HG03460 (cell line): ENCODE measurements around the gene TSHB.
A peak's percentile ranks its signal among the peaks of the same experiment; 100 is the strongest.
"Not testable (repeated sequence)": the region's sequence is repeated elsewhere in the genome, so short reads cannot be mapped to it uniquely, and the experiment has no call there.

Source experiments
- ATAC-seq: cut with Tn5 transposase; IDR thresholded peaks from one replicate; pipeline ENCODE4 v1.9.1; 2021; ENCODE audit not compliant: unreplicated experiment

TSHB gene

DNA sequence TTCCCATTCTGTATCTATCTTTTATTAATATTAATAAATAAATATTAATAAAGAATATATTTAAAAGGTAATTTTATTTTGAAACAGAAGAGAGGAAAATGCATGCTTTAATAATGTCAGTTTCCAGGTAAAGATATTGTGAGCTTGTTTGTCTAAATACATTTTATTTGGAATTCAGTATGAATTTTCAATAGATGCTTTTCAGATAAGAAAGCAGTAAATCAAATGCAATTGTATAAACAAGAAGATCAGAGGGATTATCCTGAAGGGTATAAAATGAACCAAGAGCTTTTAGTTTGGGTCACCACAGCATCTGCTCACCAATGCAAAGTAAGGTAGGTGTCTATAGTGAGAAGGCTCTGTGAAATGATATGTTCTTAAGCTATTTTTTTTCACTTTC is at the start of gene TSHB:
Gene TSHB, plus strand, starts transcription at position 301 of the 400 bp plus-strand sequence. CDS start 3,537 bp downstream, outside the sequence.
- ATAC-seq, result no peak

DNA sequence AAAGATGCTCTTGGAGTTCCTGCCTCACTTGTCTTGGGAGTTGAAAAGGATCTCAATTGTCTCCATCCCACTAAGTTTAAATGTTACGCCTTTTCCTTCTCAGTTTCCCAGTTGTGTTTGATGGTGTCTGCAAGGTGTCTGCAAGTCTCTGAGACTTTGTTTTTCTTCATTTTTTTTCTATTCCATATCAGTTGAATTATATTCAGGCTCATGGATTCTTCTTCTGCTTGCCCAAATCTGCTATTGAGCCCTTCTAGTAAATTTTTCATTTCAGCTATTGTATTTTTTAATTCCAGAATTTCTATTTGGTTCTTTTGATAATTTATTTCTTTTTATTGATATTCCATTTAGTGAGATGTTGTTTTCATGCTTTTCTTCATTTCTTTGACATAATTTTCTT is 47.4 kb upstream of the TSHB start:
- no peak for ATAC-seq

DNA sequence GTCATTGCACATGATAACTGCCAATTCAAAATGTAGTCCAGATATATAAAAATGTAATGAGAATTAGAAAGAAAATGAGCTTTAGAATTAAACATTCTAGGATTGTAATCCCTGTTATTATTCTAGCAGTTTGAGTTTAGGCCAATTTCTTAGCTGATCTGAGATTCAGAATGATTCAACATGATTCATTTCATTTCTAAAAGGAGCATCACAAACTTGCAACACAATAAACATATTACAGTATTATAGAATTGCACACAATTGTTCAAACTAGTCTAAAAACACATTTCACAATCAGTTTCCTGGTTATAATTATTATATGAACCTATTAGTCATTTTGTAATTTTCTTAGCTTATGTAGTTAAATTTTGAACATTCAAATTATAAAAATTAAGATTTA is 43.3 kb upstream of the TSHB start:
- ATAC-seq, result no peak

DNA sequence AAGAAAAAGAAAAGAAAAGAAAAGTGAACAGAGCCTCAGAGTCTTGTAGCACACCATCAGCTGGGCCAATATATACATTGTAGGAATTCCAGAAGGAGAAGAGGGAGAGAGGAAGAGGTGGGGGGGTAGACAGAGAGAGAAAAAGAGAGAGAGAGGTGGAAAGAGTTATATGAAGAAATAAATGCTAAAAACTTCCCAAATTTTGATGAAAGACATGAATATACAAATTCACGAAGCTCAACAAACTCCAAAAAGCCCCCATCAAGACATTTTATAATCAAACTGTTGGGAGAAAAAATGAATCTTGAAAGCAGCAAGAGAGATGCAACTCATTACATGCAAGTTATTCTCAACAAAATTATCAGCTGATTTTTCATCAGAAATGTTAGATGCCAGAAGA is 41.5 kb upstream of the TSHB start:
- no peak for ATAC-seq

DNA sequence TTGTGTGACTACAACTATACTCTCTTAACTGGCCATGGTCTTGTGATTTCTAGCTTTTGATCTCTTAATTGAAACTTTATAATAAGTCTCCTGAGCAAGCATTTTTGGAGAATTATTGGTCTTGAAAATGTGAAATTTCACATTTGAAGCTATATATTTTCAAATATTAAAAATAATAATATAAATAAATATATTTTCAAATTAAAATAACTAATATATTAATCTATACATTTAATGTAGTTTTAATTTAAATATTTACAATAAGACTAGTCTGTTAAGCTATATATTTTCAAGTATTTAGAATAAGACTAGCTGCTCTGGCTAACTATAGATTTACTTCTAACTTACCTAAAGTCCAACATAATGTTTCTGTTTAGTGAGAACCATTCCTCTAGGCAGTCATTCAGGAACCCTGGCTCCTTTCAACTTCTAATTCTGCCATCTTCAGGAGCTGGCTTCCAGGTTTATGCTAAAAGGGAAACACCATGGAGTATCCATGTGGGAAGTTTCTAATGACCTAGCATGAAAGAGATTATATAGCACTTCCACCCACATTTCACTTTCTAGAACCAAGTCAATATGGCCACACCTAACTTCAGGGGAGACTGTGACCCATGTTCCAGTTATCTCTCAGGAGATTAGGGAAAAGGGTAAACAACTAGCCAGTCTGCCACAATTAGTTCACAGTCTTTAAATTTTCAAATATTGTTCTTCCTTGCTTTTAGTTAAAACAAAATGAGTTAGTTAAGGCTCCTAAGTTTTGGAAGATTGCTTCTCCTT is 31.9 kb upstream of the TSHB start:
- ATAC-seq, result no peak

DNA sequence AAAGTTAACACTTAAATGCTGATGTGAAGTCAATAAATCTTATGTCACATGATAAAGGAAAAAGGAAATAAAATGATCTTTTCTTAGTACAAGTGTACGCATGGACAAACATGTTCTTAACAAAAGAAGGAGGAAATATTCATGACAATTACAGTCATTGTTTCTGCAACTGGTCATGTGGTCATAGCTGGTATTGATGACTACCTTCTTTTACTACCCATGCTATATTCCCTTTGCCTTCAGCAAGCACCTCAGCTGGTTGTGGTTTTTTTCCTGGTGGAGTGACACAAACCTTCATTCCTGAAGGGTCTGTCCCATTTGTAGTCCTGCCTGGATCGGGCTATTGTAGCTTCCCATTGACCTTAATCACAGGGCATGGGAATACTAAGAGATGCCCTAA is 23.4 kb upstream of the TSHB start:
- no peak for ATAC-seq

DNA sequence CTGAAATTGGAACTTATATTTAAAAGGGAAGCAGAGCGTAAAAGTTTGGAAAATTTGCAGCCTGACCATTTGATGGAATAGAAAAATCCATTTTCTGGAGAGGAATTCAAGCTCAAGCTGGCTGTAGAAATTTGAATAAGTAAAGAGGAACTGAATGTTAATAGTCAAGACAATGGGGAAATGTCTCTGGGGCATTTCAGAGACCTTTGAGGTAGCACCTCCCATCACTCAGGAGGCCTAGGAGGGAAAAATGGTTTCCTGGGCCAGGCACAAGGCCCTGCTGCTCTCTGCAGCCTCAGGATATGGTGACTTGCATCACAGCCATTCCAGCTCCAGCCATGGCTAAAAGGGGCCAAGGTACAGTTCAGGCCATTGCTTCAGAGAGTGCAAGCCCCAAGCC is 17.6 kb upstream of the TSHB start:
- no peak for ATAC-seq

DNA sequence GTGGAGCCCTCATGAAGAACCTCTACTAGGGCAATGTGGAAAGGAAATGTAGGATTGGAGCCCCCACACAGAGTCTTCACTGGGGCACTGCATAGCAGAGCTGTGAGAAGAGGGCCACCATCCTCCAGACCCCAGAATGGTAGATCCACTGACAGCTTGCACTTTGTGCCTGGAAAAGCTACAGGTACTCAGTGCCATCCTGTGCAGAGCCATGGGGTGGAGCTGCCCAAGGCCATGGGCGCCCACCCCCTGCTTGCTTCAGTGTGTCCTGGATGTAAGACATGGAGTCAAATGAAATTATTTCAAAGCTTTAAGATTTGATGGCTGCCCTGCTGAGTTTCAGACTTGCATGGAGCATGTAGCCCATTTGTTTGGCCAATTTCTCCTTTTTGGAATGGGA is 17.2 kb upstream of the TSHB start:
- no peak for ATAC-seq

GRCh38 chr1:115013792-115014191 is 15.8 kb upstream of the TSHB start:
- no peak for ATAC-seq

GRCh38 chr1:115019549-115019948 is 10.1 kb upstream of the TSHB start:
- ATAC-seq, result not testable (repeated sequence)

GRCh38 chr1:115021145-115021544 is 8.5 kb upstream of the TSHB start:
- no peak for ATAC-seq

GRCh38 chr1:115023593-115023992 is 6.0 kb upstream of the TSHB start:
- ATAC-seq, result no peak

- no peak for ATAC-seq
These were observed 2.0 kb downstream of the TSHB start for GRCh38 chr1:115031595-115031994.

GRCh38 chr1:115035652-115036051 is 6.0 kb downstream of the TSHB start:
- no peak for ATAC-seq

DNA sequence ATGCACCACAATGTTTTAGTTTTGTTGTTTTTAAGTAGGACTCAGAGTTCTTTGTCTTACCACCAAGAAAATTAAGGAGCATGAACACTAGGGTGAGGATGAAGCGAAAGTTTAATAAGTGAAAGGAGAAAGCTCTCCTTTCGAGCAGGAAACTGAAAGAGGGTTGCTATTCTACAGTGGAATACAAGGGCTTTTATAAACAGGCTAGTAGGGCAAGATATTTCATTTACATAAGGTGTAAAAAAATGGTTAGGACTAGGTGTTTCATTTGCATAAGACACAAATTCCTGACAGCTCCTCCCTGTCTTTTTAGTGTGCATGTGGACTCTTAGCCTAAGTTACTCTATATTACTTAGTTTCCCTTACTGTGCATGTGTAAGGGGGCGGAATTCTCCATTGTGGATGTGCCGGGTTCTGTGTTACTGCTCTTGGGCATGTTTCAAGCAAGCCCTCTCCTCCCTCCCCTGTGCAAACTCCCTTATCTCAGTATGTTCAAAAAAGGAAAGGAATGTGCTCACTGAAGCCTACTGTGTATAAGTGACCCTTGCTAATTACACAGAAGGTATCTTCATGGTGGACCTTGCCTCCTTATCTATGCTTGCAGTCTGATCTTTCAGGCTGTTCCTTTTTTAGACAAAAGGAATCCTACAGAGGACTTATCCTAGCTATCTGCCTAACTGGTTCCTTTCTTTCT is 7.3 kb downstream of the TSHB start:
- no peak for ATAC-seq

DNA sequence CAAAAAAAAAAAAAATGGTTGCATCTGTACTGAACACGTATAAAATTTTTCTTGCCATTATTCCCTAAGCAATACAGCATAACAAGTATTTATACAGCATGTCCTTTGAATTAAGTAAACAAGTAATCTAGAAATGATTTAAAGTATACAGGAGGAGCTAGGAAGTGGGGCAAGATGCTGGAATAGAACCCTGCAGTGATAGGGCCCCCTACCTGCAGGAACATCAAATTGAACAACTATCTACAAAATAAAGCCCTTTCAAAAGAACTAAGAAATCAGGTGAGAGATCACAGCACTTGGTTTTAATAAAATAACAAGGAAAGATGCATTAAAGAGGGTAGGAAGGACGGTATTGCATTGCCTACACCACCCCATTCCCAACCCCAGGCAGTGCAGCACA is 10.9 kb downstream of the TSHB start:
- ATAC-seq, result no peak

GRCh38 chr1:115041654-115042053 is 12.0 kb downstream of the TSHB start:
- no peak for ATAC-seq

DNA sequence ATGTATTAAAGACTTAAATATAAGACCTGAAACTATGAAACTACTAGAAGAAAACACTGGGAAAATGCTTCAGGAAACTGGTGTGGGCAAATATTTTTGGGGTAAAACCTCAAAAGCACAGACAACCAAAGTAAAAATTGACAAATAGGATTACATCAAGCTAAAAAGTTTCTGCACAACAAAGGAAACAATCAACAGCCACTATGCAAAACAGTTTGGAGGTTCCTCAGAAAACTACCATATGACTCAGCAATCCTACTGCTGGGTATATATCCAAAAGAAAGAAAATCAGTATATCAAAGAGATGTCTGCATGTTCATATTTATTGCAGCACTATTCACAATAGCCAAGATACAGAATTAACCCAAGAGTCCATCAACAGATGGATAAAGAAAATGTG is 17.1 kb downstream of the TSHB start:
- ATAC-seq, result no peak

DNA sequence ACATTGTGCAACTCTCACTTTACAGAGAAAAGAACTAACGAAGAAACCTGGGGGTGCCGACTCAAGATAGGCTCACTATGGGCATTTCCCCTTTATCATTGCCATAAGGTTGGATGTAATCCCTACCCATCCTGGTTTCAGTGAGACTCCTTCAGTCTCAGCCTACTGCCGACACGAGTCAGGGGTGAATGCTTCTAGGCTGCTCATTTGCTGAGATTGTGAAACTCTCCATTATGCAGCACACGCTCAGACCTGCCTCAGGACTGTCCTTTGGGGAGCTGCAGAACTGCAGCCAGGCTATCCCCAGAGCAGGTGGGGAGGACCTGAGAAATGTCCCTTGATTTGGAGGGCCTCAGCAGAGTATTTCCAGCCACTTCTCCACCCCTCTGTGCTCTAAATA is 22.2 kb downstream of the TSHB start:
- ATAC-seq, result no peak

- peak; percentile 64 for ATAC-seq
These were observed 22.9 kb downstream of the TSHB start for GRCh38 chr1:115052454-115053083.

DNA sequence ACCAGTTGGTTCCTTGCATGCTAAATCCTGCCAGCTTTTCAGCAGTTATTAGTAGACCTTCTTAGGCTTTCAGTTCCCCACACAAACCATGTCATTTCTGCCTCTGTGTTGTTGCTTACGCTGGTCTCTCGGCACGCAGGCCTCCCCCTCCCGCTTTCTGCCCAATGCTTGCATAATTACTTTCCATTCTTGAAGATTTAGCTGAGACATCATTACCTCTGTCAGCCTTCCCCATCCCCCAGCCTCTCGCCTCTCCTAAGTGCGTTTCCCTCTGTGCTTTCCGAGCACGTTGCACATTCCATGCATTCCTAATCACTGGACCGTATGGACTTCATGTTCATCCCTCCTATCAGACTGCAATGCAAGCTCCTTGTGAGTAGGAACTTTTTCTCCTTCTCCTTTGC is 26.8 kb downstream of the TSHB start:
- ATAC-seq, result no peak

DNA sequence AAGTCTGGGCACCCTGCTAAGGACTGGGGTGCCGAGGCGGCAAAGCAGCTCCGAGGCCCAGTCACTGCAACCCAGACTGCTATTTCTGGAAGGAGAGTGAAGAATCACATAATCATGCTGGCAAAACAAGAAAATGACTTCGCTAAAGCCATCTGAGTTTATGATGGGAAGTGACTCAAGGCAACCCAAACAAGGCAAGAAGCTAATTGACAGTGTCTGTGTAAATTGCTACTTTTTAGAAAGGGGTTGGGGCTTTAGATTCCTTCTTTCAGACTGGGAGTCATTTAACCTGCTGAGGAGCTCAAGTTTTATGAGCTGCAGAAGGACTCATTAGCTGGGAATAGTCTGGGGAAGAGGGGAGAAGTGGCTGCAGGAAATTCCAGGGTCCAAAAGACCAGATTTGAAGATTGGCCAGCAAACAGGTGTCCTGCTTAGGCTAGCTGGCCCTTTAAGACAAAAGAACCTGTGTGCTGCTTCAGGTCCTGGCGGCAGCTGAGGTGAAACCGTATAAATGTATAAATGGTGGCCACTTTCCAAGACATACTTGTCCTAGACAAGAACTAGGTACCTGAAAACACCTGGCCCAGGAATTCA is 28.1 kb downstream of the TSHB start:
- ATAC-seq, result no peak
